ENCODE results near the gene ROPN1L.

ROPN1L gene

DNA sequence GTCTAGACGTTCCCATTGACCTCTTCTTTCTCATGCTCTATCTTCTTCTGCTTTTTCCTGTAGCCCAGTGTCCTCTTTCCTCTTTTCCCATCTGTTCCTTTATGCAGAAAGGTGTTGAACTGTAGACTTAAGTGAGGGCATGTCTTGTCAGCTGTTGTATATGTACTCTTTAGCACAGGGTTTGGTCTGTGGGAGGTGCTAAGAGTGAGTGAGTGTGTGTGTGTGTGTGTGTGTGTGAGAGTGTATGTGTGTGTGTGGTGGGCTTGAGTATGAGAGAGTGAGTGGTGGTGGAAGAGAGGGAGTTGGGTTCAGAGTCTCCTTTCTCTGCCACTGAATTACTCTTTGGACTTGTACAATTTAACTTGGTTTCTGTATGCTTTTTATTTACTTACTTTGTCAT is 10.3 kb upstream of the ROPN1L start:
- DNase-seq = no peak

DNA sequence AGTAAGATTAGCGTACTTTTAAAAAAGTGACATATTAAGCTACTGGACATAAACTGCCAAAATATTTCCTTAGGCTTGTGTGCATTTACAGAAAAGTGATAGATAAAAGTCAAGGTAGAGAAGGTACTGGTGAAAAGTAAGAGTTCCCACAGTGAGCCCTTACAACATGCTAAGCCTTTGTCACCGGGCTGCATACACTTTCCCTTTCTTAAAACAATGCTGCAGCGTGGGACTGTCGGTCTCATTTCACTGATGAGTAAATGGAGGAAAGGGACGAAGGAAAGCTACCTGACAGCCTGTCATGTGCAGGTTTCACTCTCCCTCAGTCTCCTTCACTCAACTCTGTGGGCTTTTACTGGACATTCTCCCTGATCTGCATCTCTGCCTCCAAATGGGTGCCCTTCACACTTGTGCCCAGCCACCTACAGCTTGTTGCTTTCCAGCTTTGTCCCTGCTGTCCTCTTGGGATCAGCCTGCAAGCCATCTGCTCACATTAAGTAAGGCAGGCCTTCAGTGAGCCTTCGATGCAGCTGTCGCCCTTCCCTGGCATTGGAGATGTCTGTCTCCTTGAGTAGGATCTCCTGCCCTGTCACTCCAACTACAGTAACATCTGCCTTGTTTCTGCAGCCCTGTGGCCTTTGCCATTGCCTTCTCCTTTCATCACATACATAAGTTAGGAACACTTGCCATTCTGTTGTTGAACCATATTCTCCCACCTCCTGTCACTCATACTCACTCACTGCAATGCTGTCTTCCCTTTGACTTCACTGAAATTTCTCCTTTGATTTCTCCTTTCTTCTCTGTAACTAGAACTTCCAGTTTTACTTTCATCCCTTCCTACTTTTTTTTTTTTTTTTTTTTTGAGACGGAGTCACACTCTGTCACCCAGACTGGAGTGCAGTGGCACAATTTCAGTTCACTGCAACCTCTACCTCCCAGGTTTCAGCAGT is 9.3 kb upstream of the ROPN1L start:
- DNase-seq = no peak

DNA sequence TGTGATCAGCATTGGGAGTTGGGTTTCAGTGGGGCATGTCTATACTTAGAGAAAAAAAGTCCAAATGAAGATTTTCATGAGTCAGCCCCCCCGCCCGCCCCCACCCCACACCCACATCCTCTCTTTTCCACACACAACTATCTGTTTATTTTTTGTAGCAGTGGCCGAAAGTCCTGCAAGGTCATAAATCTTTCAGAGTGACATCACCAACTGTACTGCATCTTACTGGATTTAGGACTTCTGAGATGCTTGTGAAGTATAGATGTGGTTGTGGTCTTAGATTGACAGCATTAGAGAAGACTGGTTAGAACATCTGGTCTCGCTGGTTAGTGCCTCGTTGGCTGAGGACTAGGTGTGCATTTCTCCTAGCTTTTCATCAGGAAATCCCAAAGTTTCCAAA is 7.3 kb upstream of the ROPN1L start:
- DNase-seq = no peak

DNA sequence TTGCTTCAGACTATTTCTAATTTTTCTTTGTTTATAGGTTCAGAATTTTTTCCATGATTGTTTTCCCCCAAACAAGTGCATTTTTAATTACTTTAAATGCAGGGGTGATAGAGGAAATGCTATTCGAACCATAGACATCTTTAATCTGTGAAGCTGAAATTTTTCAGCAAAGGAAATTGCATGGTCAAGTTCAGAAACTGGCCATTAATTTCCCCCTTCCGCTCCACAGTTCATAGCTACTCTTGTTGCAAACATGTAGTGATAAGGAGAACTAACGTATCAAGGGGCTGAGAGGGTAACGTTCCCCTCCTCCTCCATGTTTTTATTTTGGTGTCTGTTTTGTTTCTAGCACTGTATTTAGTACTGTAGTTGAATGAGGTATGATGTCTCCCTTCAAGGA is 3.4 kb upstream of the ROPN1L start:
- no peak for DNase-seq

DNA sequence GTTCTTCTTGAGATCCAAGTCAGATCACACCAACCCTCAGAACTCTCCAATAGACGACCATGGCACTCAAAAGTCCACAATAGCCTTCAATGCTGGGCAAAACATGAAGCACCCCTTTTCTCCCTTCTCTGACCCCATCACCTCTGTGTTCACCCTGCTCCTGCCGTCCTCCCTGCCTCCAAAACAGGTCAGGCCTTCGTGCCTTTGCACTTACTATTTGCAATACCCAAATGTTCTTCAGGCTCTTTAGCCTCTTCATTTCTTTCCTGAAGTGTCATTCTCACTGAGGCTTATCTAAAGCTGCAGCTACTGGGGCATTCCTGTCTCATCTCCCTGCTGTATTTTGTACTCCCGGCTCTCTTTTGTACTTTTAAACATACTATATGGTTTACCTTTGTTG is 2.0 kb upstream of the ROPN1L start:
- DNase-seq = no peak

DNA sequence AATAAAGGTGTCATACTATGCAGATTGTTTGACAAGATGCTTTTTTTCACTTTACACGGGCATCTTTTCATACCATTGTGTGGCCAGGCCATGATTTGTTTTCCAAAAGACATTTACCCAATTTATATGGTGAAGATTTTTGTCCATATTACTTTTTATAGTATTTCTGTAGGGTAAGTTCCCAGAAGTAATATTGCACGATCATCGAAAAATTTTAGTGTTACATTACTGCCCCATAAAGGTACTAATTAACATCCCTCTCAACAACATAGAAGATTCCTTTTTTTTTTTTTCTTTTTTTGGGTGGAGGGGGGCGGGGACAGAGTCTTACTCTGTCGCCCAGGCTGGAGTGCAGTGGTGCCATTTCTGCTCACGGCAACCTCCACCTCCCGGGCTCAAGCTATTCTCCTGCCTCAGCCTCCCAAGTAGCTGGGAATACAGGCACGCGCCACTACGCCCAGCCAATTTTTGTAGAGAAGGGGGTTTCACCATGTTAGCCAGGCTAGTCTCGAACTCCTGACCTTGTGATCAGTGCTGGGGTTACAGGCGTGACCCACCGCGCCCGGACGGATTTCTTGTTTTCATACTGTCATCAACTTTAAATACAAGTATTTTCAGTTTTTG is 1.2 kb upstream of the ROPN1L start:
- DNase-seq = no peak

DNA sequence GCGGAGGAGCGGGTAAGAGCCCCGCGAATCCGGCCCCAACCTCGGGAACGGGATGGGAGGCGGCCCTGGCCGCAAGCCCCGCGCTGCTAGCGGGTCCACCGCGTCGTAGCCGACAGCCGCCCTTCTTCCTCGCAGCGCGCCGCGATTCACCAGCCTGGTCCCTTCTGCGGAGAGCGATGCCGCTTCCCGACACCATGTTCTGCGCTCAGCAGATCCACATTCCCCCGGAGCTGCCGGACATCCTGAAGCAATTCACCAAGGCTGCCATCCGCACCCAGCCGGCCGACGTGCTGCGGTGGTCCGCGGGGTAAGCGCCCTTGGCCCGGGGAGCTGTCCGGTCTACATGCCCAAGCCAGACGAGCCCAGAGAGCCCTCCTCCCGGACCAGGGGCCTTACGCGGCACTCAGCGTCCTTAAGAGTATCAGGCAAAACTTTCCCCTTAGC is 335 bp downstream of the ROPN1L start:
- no peak for DNase-seq

DNA sequence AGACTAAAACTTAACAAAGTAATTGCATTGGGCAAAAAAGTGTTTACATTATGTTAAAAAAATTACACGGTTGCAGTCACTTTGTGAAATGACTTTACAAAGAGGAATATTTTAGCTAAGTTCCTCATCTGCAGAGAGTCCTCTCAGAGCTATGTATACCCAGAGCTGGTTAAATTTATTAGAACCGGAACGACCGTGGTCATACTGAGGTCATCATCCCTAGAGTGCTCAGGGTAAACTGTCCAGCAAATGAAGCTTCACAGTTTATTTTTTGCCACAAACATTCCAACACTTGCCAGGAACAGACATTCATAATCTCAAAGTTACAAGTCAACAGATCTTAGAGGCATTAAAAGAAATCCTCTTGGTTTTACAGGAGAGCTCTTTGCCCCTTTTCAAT is 897 bp downstream of the ROPN1L start:
- no peak for DNase-seq

DNA sequence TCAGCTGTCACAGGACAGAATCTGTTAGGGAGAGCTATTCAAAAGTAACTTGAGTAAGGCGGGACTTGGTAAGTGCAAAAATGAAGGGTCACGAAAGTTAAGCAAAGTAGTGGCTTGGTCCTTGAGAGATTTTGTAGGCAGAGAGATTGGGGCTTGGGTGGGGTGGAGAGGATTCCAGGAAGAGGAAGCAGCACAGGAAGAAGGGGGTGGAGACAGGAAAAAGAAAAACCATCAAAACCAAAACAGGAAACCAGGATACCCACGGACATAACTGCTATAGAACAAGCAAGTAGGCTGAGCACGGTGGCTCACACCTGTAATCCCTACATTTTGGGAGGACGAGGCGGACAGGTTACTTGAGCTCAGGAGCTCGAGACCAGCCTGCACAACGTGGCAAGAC is 3.7 kb downstream of the ROPN1L start:
- no peak for DNase-seq

DNA sequence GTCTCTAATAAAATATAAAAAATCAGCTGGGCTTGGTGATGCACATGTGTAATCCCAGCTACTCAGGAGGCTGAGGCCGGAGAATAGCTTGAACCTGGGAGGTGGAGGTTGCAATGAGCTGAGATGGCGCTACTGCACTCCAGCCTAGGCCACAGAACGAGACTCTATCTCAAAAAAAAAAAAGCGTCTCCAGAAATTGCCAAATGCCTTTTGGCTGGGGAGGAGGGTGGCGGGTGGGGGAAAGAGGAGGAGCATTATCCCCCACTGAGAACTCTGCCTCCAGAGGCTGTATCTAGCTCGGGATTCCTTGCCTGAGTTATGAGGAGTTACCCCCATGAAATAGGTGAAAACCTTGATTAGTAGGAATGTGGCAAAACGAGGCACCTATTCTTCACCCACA is 4.8 kb downstream of the ROPN1L start:
- DNase-seq = no peak

DNA sequence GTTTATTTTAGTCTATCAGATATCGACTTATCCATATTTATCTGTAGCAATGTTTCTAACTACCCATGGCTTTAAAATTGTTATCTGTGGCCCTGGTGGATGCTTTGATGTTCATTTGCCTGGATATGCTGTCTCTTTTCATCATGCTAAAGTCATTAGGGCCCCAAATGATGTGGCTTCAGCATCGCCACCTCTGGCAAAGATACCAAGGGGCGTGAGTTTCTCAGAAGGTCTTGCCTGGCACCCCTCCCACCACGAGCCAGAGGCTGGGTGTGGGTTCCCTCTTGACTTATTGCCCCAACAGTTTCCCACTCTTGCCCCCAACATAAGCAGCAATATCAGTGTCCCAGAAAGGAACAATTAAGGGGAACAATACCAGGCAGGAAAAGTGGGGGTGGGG is 5.4 kb downstream of the ROPN1L start:
- DNase-seq = no peak

DNA sequence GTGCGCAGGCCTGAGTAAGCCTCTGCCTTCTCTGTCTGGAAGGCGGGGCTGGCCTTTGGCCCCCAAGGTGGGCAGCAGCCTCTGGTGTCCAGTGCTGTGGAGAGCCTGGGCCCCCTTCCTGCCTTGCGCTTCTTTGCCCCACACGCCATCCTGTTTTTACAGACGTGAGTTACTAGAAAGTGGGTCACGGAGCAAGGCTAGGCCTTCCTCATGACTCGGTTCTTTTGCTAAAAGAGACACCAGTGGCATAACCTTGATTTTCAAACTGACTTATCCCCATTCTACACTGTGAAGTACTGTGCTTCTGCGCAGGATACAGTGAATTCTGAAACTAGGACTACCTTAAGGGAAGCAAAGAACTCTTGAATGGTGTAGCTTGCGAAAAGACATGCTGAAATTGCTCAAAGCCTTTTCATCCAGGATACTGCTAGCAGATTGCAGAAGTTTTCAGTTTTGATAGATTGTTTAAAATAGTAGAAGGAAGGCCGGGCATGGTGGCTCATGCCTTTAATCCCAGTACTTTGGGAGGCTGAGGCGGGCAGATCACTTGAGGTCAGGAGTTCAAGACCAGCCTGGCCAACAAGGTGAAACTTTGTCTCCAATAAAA is 7.2 kb downstream of the ROPN1L start:
- no peak for DNase-seq

DNA sequence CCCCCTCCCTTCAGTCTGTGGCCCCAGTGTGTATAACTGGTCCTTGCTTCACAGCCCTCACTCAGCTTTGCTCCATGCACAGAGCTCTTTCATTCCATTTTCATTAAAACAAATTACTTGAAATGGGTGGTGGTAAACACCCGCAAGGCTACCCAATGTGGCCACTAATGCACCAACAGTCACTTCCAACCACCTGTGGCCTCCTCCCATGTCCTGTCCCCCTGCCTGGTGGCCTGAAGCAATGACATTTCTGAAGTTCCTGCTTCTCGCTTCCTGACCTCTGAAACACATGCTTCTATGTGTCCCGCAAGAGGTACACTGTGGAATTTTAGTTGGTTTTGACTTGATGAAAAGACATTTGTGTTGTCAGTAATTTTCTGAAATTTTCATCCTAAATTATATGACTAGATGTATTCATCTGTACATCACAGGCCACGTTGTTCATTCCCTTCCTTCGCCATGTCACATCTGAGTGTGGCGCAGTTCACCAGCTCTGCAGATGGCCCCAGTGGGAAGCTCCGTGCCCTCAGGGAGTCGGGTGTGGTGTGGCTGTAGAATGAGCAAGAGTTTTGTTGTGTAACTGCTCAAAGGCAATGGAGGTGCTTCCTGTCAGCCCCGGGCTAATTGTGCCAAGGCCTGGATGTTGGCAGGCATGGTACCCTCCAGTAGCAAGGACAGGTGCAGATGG is 9.6 kb downstream of the ROPN1L start:
- no peak for DNase-seq

DNA sequence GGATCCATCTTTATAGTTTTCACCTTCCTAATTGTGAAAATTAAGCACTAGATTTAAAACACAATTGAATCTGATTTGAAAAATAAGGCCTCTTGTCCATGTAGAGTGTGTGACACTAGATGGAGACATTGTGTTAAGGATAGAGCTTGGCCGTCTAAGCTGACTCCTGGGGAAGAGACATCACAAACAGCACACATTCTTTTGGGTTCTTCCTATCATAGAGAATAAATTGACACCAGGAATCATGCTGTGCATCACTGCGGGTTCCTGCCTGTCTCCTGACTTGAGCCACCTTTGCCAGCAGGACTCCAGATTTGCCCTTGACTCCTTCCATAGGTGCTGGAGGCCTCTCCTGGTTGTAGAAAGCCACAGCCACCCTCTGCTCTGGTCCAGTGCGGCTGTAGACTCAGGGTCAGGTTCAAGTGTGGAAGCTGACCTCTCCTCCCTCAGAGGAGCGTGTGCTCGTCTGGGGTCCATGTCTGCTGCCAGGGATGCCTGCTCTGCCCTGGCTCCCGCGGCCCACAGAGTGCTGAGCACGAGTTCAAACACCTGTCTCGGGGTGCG is 11.2 kb downstream of the ROPN1L start:
- DNase-seq = peak; percentile 71 to 89

DNA sequence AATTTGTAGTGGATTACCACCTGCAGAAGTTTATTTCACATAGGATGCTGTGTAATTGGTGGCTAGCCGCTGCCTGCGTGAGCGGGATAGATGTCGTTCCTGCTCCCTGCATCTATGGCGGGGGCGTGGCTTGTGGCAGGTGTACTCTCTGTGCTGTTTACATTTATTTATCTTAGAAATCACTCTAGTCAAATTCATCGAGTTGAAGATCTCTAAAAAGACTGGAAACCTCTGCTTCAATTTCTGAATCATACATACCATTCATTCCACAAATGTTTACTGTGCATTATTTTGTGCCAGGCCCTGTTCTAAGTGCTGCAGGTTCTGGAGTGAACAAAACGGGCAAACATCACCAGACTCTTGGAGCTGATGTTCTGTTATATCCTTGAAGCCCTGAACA is 11.9 kb downstream of the ROPN1L start:
- peak; percentile 48 to 74 for DNase-seq

DNA sequence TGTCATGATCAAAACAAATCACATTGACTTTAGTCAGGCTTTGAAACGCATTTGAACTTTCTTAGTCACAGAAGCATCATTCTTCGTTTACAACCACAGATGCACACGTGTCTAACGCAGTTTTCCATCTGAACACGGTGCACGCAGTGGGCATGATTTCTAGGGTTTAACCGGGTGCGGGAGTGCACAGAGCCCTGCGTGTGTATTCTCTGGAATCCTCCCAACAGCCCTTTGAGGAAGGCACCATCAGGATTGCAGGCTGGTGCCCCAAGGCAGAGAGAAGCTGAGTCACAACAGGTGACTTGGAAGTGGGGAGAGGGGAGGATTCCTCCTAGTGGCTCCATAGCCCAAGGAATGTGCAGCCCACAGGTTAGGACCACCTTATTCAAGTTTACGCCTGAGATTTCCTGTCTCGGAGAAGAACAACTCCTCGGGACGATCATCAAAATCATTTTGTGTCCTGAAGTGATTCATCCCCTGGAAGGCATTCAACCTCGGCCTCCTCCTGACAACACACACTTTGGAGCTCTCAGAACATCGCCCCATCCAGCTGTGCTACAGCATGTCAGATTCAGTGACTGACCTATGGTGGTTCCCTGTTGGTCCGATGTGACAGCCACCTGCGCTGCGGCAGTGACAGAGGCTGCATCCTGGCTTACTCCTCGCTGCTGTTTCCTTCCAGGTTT is 13.1 kb downstream of the ROPN1L start:
- no peak for DNase-seq

DNA sequence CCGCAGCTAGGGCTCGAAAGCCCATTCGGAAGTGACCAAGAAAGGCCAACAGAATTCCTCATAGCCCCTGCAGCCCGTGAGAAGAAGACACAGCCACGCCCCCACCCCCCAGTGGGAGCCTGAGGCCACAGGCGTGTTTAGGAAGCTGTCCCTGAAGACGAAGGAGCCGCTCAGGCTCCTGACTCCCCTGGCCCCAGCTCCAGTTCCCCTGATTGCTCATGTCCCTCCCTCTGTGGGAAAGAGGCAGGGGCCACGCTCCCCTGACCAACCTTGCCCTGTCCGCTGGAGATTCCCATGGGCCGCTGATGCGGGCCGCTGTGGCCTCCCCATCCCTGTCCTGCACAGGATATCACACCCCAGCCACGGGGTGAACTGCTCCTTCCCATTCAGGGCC is 13.6 kb downstream of the ROPN1L start:
- DNase-seq = no peak

DNA sequence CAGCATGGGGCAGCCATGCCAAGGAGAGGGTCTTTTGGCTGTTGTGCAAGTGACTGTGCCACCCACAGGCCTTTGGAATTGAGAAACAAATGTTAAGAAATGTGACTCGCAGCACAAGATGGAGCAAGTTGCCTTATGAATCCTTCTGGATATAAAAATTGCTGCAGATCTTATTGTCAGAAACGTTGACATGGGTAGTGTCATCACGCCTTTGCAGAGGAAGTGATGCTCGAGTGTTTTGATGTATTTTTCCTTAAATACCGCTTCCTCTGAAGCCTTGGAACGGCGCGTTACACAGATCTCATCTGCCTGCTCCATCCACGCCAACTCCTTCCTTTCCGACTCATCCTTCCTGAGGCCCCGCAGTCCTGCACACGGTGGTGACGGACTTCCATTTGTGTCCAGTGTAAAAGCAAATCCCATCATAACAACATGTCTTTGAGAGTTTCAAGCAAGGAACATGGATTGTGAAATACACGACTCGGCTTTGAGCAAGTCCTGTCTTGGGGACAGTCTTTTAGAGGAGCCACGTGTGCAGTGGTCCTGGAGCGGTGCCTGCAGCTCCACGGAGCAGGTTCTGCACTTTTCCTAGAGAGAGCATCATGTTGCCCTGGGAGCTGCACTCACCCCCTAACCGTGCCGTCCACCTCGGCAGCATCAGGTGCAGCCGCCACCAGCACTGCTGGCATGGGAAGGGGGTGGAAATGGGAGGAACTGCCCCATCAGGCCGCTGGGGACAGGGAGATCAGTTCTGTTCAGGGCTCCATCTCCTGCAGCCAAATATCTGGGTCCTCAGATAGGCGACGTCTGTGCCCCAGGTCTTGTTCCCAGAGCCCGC is 15.1 kb downstream of the ROPN1L start:
- no peak for DNase-seq

DNA sequence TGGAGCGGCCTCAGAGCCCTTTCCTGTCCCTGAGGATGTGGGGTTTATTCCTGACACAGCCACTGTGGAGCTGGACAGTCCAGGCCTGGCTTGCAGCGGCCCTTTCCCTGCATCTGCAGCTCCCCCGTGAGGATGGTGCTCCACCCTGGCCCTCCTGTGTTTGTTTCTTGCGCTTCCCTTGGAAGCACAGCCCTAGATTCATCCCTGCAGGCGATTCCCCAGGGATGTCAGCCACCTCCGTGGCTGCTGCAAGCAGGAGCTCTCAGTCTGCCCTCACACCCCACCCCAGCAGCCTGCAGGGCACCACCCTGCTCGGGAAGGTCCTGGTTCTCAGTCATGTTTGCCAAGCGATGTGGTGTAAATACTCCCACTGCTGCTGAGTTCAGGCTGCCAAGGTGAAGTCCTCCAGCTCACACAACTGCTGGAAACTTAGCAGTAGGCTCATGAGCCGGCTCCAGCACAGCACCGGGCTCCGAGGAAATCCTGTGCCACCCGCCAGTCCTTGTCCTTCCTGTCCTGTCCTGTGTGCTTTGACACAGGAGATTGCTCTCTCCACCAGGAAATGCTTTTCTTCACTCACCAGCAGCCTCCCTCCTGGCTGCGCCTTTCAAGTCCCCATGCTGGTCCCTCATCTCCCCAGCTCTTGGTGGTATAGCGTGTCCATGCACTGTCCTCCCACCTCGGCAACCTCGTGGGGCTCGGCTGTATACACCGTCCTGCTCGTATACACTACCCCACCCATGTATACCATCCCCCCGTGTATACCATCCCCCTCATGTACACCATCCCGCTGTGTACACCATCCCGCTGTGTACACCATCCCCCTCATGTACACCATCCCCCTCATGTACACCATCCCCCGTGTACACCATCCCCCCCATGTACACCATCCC is 16.2 kb downstream of the ROPN1L start:
- peak; percentile 86 to 93 for DNase-seq

Data from NCI-H526 (cell line).